Liver (tissue), 9 donors: Measurements from ENCODE around the gene TMEM63B. TPM values are rescaled to one million over a fixed set of nuclear protein-coding genes. Genes with fewer than 3 reads are reported as not detected.

ENCODE experiments used
- DNase-seq: peaks from one replicate; pipeline ENCODE4 v3.0.0-alpha.2; 2017; ENCODE audit warnings: low spot score
- H3K27ac ChIP-seq, 2 donors: one replicate each; pipeline ENCODE4 v1.7.0; 2013; ENCODE audit warnings: inconsistent platforms in 2 of 2, low read length in 2 of 2, control low read depth in 1 of 2, low read depth in 1 of 2, mild to moderate bottlenecking in 1 of 2
- H3K27me3 ChIP-seq, 4 donors: one replicate each; pipeline versions ENCODE4 v1.6.1 to v1.7.0; 2013; ENCODE audit warnings: low read length in 3 of 4, inconsistent platforms in 1 of 4, mild to moderate bottlenecking in 1 of 4, moderate library complexity in 1 of 4; ENCODE audit not compliant: control insufficient read depth in 4 of 4, insufficient read depth in 4 of 4
- H3K36me3 ChIP-seq, 4 donors: one replicate each; pipeline versions ENCODE4 v1.6.1 to v1.7.0; 2013; ENCODE audit warnings: low read length in 3 of 4, mild to moderate bottlenecking in 3 of 4, low read depth in 1 of 4, moderate library complexity in 1 of 4; ENCODE audit not compliant: control insufficient read depth in 4 of 4, insufficient read depth in 3 of 4
- H3K4me1 ChIP-seq, 4 donors: one replicate each; pipeline versions ENCODE4 v1.6.1 to v1.7.0; 2013; ENCODE audit warnings: low read length in 3 of 4, mild to moderate bottlenecking in 3 of 4, moderate library complexity in 1 of 4; ENCODE audit not compliant: control insufficient read depth in 4 of 4, insufficient read depth in 4 of 4
- H3K4me3 ChIP-seq, 3 donors: one replicate each; pipeline versions ENCODE4 v1.6.1 to v1.7.0; 2013; ENCODE audit warnings: low read length in 3 of 3, control low read depth in 1 of 3, low read depth in 1 of 3, mild to moderate bottlenecking in 1 of 3
- H3K9ac ChIP-seq, 2 donors: one replicate each; pipeline ENCODE4 v1.7.0; 2013; ENCODE audit warnings: low read length in 2 of 2, mild to moderate bottlenecking in 2 of 2, moderate library complexity in 2 of 2, control low read depth in 1 of 2, low read depth in 1 of 2
- H3K9me3 ChIP-seq, 4 donors: one replicate each; pipeline versions ENCODE4 v1.6.1 to v1.7.0; 2013; ENCODE audit warnings: low read length in 3 of 4; ENCODE audit not compliant: control insufficient read depth in 4 of 4
- ATF3 ChIP-seq: IDR thresholded peaks from 2 replicates; pipeline ENCODE4 v1.6.1; 2016; ENCODE audit warnings: antibody characterized with exemption
- EGR1 ChIP-seq, 2 donors: IDR thresholded peaks; 2 replicates each; pipeline ENCODE4 v1.6.1; 2016 to 2018; ENCODE audit warnings: antibody characterized with exemption in 2 of 2, low read depth in 2 of 2
- FOXA1 ChIP-seq: IDR thresholded peaks from 2 replicates; pipeline ENCODE4 v1.6.1; 2016; ENCODE audit warnings: antibody characterized with exemption
- FOXA2 ChIP-seq: IDR thresholded peaks from 2 replicates; pipeline ENCODE4 v1.6.1; 2016; ENCODE audit warnings: antibody characterized with exemption
- GABPA ChIP-seq, 2 donors: IDR thresholded peaks in 1 of 2; conservative IDR thresholded peaks in 1 of 2; 2 replicates each; pipeline ENCODE4 v1.6.1; 2016; ENCODE audit warnings: antibody characterized with exemption in 2 of 2, mild to moderate bottlenecking in 1 of 2, moderate library complexity in 1 of 2
- HNF4A ChIP-seq, 2 donors: conservative IDR thresholded peaks; 2 replicates each; pipeline ENCODE4 v1.6.1; 2016; ENCODE audit warnings: antibody characterized with exemption in 2 of 2, mild to moderate bottlenecking in 2 of 2
- HNF4G ChIP-seq: IDR thresholded peaks from 2 replicates; pipeline ENCODE4 v1.6.1; 2016; ENCODE audit warnings: antibody characterized with exemption
- JUND ChIP-seq, 2 donors: IDR thresholded peaks; 2 replicates each; pipeline ENCODE4 v1.6.1; 2016; ENCODE audit warnings: antibody characterized with exemption in 2 of 2
- MAX ChIP-seq: IDR thresholded peaks from 2 replicates; pipeline ENCODE4 v1.6.1; 2016; ENCODE audit warnings: antibody characterized with exemption
- NR2F2 ChIP-seq: IDR thresholded peaks from 2 replicates; pipeline ENCODE4 v1.6.1; 2016; ENCODE audit warnings: antibody characterized with exemption
- RAD21 ChIP-seq, 2 donors: IDR thresholded peaks; 2 replicates each; pipeline ENCODE4 v1.6.1; 2016; ENCODE audit warnings: antibody characterized with exemption in 2 of 2, mild to moderate bottlenecking in 2 of 2
- REST ChIP-seq: IDR thresholded peaks from 2 replicates; pipeline ENCODE4 v1.6.1; 2016; ENCODE audit warnings: antibody characterized with exemption, mild to moderate bottlenecking
- RXRA ChIP-seq, 2 donors: IDR thresholded peaks; 2 replicates each; pipeline ENCODE4 v1.6.1; 2017 to 2018; ENCODE audit warnings: antibody characterized with exemption in 2 of 2, mild to moderate bottlenecking in 1 of 2
- SP1 ChIP-seq: IDR thresholded peaks from 2 replicates; pipeline ENCODE4 v1.6.1; 2018; ENCODE audit warnings: antibody characterized with exemption, mild to moderate bottlenecking
- TAF1 ChIP-seq: conservative IDR thresholded peaks from 2 replicates; pipeline ENCODE4 v1.6.1; 2016; ENCODE audit warnings: antibody characterized with exemption, mild to moderate bottlenecking
- YY1 ChIP-seq: IDR thresholded peaks from 2 replicates; pipeline ENCODE4 v1.6.1; 2016; ENCODE audit warnings: antibody characterized with exemption, mild to moderate bottlenecking
- ZBTB33 ChIP-seq: IDR thresholded peaks from 2 replicates; pipeline ENCODE4 v1.6.1; 2016; ENCODE audit warnings: antibody characterized with exemption
- WGBS: extraction: QIAGEN DNeasy Blood & Tissue Kit; methylation state at CpG from one replicate; pipeline ENCODE4 v1.1.7; 2013; 5-methylcytosine and 5-hydroxymethylcytosine counted together
- polyA plus RNA-seq, 2 donors: library from polyadenylated mRNA; stranded (reverse) in 1 of 2; unstranded in 1 of 2; fragments of 200-250 nt in 1 of 2; fragments of >200 nt in 1 of 2; fragmentation: Nextera tagmentation in 1 of 2; extraction: Ambion mirVana in 1 of 2; gene quantifications; one replicate each; pipeline versions ENCODE4 v1.2.1 to v1.2.3, GENCODE V29; 2013 to 2015
- total RNA-seq, 2 donors: library from RNA; depleted of rRNA; stranded (reverse); fragments of >200 nt; gene quantifications; one replicate each; pipeline ENCODE4 v1.2.3, GENCODE V29; 2014
- donor health status: healthy.
- donor health status: healthy.
- donor health status: healthy.
- donor health status: healthy.
- donor health status: healthy.

The TMEM63B gene
- total and polyA plus RNA-seq, 4 donors: 9.6 to 64.9 (median 37.6) TPM

- H3K4me3 ChIP-seq: no peak within 1 kb of the TSS
- peaks cover 0 to 3% (median 0%) of the 10 kb centered on the region in 4 donors for H3K4me1 ChIP-seq
- TF ChIP-seq RXRA (IDR thresholded peaks at IDR 0.05) (no peak), MAX (no peak), HNF4G (no peak), FOXA1 (no peak), ZBTB33 (no peak), TAF1 (no peak), JUND (IDR thresholded peaks at IDR 0.05) (no peak), EGR1 (IDR thresholded peaks at IDR 0.05; ENCODE audit: low read depth in 2 of 2) (no peak), SP1 (no peak), YY1 (no peak), FOXA2 (no peak), ATF3 (no peak), HNF4A (conservative IDR thresholded peaks at IDR 0.05) (no peak), RAD21 (IDR thresholded peaks at IDR 0.05) (no peak), GABPA (IDR thresholded peaks at IDR 0.05 in 1 of 2, conservative IDR thresholded peaks at IDR 0.05 in 1 of 2) (no peak), NR2F2 (no peak)
- H3K36me3 ChIP-seq: no peaks in the 10 kb centered on the region
- no peaks in the 10 kb centered on the region for H3K9me3 ChIP-seq
- H3K27me3 ChIP-seq: no peaks in the 10 kb centered on the region
- 94% methylated on average over 5 of the region's 5 CpGs for WGBS
- no peak for DNase-seq
- no peak within 1 kb of the TSS for H3K9ac ChIP-seq
- no peak within 1 kb of the TSS for H3K27ac ChIP-seq
Measured at GRCh38 chr6:44158770-44159228, 31.4 kb downstream of the TMEM63B start, which contains the start of gene CAPN11. Gene CAPN11 (plus strand): TSS chr6:44158820. CDS start chr6:44158849, 29 bp downstream.

DNA sequence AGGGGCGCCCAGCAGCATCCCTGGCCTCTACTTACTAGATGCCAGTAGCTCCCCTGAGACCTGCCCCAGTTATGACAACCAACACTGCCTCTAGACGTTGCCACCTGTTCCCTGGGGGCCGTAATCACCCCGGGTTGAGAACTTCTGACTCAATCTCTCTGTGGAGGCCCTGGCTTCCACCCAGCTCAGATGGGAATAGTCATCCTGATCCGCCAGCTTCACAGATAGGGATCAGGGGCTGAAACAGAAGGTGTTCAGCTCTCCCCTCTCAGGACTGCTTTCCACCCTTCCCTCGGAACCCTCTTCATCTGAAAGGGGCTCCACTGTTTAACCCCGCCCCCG, 34.6 kb downstream of the TMEM63B start:
- WGBS: 83% methylated on average over 8 of the region's 8 CpGs
- H3K36me3 ChIP-seq: no peaks in the 10 kb centered on the region
- H3K9me3 ChIP-seq: no peaks in the 10 kb centered on the region
- H3K27ac ChIP-seq: no peak overlapping the region
- no peaks in the 10 kb centered on the region for H3K27me3 ChIP-seq
- no peak overlapping the region for H3K9ac ChIP-seq
- H3K4me1 ChIP-seq: no peaks in the 10 kb centered on the region
- no peak for TF ChIP-seq MAX
- TF ChIP-seq EGR1 (IDR thresholded peaks at IDR 0.05; ENCODE audit: low read depth in 2 of 2): no peak
- TF ChIP-seq ZBTB33: no peak
- TF ChIP-seq NR2F2: no peak
- no peak for TF ChIP-seq TAF1
- TF ChIP-seq RAD21 (IDR thresholded peaks at IDR 0.05): no peak
- TF ChIP-seq REST: no peak
- TF ChIP-seq FOXA1: no peak
- no peak for TF ChIP-seq RXRA (IDR thresholded peaks at IDR 0.05)
- no peak for TF ChIP-seq YY1
- no peak for TF ChIP-seq HNF4A (conservative IDR thresholded peaks at IDR 0.05)
- no peak for TF ChIP-seq GABPA (IDR thresholded peaks at IDR 0.05 in 1 of 2, conservative IDR thresholded peaks at IDR 0.05 in 1 of 2)
- H3K4me3 ChIP-seq: no peak overlapping the region
- peak; percentile 29 for DNase-seq
